Esophagus (tissue), 2 donors: ENCODE measurements around the gene TSPAN32. TPM values are rescaled to one million over a fixed set of nuclear protein-coding genes. Genes with fewer than 3 reads are reported as not detected.
A peak's percentile ranks its signal among the peaks of the same experiment; 100 is the strongest.

Experiments
- H3K27ac ChIP-seq, 2 donors: one replicate each; pipeline ENCODE4 v1.5.1; 2013; ENCODE audit warnings: low read depth in 2 of 2, mild to moderate bottlenecking in 2 of 2, inconsistent platforms in 1 of 2, low read length in 1 of 2, moderate library complexity in 1 of 2
- H3K27me3 ChIP-seq, 2 donors: one replicate each; pipeline ENCODE4 v1.6.1; 2013; ENCODE audit warnings: low read length in 2 of 2, control low read depth in 1 of 2, mild to moderate bottlenecking in 1 of 2; ENCODE audit not compliant: insufficient read depth in 2 of 2, control insufficient read depth in 1 of 2
- H3K36me3 ChIP-seq, 2 donors: one replicate each; pipeline ENCODE4 v1.6.1; 2013; ENCODE audit warnings: low read length in 1 of 2; ENCODE audit not compliant: control insufficient read depth in 2 of 2, insufficient read depth in 2 of 2
- H3K4me1 ChIP-seq, 2 donors: one replicate each; pipeline ENCODE4 v1.6.1; 2013; ENCODE audit warnings: low read length in 1 of 2; ENCODE audit not compliant: control insufficient read depth in 2 of 2, insufficient read depth in 2 of 2
- H3K4me3 ChIP-seq, 2 donors: one replicate each; pipeline ENCODE4 v1.5.1; 2013; ENCODE audit warnings: low read length in 2 of 2, mild to moderate bottlenecking in 2 of 2, low read depth in 1 of 2, moderate library complexity in 1 of 2
- H3K9me3 ChIP-seq, 2 donors: one replicate each; pipeline ENCODE4 v1.6.1; 2013; ENCODE audit warnings: mild to moderate bottlenecking in 2 of 2, low read depth in 1 of 2, low read length in 1 of 2, moderate library complexity in 1 of 2; ENCODE audit not compliant: control insufficient read depth in 2 of 2, insufficient read depth in 1 of 2
- WGBS, 2 donors: extraction: QIAGEN DNeasy Blood & Tissue Kit; methylation state at CpG; one replicate each; pipeline ENCODE4 v1.1.7; 2013; 5-methylcytosine and 5-hydroxymethylcytosine counted together
- polyA plus RNA-seq, 2 donors: library from polyadenylated mRNA; stranded (reverse); fragments of 200-250 nt; gene quantifications; one replicate each; pipeline ENCODE4 v1.2.3, GENCODE V29; 2013
- donor health status: healthy with polysubstance abuse.
- donor health status: Bipolar disorder and iron deficiency.

TSPAN32 gene
- polyA plus RNA-seq, 2 donors: 0.47 to 0.51 TPM

DNA sequence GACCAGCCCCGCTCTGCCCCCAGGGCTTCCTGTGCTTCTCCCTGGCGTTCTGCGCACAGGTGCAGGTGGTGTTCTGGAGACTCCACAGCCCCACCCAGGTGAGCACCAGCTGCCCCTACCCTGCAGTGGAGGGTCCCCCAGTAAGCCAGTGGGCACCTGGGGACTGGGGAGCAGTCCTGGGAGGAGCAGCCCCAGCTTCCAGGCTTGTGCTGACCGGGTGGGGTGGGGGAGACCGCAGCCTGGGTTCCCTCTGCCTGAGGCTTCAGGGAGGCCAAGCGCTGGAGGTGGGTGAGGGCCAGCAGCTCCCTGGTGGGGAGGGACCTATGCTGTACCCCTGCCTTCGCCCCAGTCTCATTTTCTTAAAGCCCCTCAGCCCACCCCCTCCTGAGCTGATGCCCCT lies 6.9 kb downstream of the TSPAN32 start:
- H3K4me3 ChIP-seq: no peak overlapping the region
- no peaks in the 10 kb centered on the region for H3K9me3 ChIP-seq
- no peaks in the 10 kb centered on the region for H3K36me3 ChIP-seq
- H3K27ac ChIP-seq: no peak overlapping the region
- WGBS, 2 donors: 75 to 87% methylated on average over 7 of the region's 7 CpGs
- peaks cover 11 to 29% of the 10 kb centered on the region in 2 donors for H3K4me1 ChIP-seq
- no peaks in the 10 kb centered on the region for H3K27me3 ChIP-seq

DNA sequence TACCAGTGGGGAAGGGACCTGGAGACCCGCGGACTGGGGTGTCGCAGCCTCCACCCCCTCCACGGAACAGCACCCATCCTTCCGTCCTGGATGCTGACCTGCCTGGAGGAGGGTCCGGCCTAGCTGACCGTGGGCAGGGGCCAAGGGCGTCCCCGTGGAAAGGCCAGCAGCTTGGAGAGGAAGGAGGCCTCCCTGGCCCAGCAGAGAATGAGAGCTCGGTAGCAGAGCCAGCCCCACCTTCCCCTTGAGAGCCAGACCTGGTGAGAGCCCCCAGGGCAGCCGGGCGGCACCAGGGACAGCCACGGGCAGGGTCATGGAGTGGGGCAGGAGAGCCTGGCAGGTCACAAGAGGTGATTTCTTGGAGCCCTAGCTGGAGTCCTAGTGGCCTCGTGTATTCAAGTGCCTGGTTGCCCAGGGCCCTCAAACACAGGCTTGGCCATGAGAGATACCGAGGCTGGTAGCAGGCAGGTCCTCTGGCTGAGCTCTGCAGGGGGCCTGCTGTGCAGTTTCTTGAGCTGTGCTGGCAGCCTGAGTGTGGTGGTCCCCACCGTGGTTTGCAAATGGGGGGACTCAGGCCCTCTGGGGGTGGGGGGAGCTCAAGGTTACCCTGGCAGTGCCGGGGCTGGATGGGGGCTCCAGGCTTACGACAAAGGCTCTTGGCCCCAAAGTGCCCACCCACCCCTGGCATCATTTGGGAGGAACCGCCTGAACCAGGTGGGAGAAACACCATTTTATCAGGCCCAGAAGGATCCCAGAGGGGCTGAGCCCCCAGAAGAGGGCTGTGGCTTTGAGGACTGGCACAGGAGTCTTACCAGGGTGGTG lies 7.6 kb downstream of the TSPAN32 start:
- WGBS, 2 donors: 75% methylated on average over 19 of the region's 19 CpGs
- no peak overlapping the region for H3K27ac ChIP-seq

DNA sequence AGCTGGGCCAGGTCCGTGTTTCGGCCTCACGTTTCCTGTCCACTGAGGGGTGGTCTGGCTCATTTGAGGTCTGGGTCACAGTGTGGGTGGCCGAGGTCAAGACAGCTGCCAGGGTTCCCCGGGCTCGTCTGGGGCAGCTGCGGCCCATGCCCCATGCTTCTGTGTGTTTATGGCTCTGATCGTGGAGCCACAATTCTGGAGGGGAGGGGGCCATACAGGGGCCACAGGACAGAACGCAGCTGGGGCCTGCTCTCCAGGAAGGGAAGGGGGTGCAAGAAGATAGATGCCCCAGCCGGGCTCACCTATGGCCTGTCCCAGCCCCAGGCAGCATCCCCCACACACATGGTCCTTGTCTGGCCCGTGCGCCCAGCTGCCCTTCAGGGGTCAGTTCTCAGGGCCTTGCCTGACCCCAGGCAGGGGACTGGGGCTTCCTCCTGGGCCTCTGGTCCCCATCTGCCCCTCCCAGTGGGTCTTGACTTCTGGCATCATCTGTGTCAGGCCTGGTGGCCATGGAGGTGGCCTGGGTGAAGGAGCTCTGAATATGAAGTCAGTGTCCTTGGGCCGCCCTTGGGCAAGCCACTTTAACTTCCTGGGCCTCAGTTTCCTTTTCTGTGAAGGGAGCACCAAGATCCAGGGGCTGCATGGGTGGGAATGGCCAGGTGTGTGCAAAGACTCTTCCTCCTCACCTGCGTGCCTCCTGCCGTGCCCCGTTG lies 8.4 kb downstream of the TSPAN32 start:
- Histone ChIP-seq H3K36me3 (no peaks in the 10 kb centered on the region), H3K9me3 (no peaks in the 10 kb centered on the region), H3K27me3 (no peaks in the 10 kb centered on the region), H3K4me1 (peaks cover 12 to 34% of the 10 kb centered on the region in 2 donors), H3K27ac (no peak overlapping the region), H3K4me3 (no peak overlapping the region)
- WGBS, 2 donors: 81 to 83% methylated on average over 16 of the region's 16 CpGs

More for the DNA sequence above, 7.6 kb downstream of the TSPAN32 start:
- Histone ChIP-seq H3K36me3 (no peaks in the 10 kb centered on the region), H3K9me3 (no peaks in the 10 kb centered on the region), H3K4me1 (peaks cover 12 to 29% of the 10 kb centered on the region in 2 donors), H3K27me3 (no peaks in the 10 kb centered on the region), H3K4me3 (no peak overlapping the region)

DNA sequence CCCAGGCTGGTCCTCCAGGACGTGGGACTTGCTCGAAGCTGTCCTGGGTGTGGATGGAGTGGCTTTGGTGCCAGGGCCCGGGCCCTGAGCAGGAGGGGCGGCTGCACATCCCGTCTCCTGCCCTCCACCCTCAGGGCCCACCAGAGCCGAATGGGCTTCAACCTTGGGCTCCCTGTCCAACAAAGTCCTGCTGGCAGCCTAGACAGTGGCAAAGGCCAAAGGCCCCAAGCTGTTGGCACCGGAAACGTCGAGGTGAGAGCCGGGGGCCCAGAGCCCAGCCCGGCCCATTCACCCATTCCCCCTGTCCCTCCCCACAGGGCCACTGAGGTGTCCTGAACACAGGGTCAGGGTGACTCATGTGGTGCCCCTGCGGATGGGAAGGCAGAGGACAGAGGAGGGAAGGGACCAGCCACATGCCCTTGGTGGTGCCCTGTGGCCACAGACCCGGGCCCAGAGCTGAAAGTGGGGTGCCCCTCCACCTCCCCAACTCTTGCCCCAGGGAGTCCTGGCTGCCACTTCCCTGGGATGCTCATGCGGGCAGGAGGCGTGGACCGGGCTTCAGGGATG lies 9.1 kb downstream of the TSPAN32 start:
- Histone ChIP-seq H3K36me3 (no peaks in the 10 kb centered on the region), H3K4me3 (no peak overlapping the region), H3K4me1 (peaks cover 9 to 30% of the 10 kb centered on the region in 2 donors), H3K9me3 (no peaks in the 10 kb centered on the region), H3K27me3 (no peaks in the 10 kb centered on the region), H3K27ac (no peak overlapping the region)
- WGBS, 2 donors: 65 to 73% methylated on average over 16 of the region's 16 CpGs

DNA sequence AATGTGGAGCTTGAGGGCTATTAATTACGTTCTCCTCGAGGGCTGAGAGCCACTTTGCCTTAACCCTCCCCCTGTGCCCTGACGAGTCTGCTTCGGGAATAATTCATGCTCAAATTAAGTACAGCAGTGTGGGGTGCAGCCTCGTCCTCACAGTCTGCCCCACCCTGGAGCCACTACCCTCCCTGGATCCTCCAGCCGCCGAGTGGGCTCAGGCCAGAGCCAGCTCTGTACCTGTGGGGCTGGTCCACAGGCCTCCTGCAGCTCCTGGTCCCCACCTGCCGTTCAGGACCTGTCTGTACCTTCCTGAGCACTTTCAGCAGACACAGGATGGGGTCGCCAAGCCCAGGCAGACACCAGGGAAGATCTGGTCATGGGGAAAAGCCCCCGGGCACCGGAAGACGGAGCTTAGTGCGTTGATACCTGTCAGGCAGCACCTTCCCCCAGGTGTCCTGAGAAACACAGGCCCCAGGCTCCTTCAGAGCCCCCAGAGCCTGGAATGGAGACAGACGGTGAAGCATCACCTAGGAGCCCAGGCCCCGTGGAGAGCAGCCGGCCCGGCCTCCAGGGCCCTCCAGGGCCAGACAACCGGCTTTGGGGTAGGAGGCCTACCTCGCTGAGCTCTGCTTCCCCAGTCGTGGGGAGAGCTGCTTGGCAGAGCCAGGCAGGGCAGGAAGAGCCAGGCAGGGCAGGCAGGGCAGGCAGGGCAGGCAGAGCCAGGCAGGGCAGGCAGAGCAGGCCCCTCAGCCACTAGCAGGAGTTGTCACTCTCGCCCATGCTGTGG lies 9.7 kb downstream of the TSPAN32 start:
- peak overlapping the region in 1 of 2 donors; percentile 42 for H3K27ac ChIP-seq
- 63 to 77% methylated on average over 21 of the region's 21 CpGs for WGBS, 2 donors

DNA sequence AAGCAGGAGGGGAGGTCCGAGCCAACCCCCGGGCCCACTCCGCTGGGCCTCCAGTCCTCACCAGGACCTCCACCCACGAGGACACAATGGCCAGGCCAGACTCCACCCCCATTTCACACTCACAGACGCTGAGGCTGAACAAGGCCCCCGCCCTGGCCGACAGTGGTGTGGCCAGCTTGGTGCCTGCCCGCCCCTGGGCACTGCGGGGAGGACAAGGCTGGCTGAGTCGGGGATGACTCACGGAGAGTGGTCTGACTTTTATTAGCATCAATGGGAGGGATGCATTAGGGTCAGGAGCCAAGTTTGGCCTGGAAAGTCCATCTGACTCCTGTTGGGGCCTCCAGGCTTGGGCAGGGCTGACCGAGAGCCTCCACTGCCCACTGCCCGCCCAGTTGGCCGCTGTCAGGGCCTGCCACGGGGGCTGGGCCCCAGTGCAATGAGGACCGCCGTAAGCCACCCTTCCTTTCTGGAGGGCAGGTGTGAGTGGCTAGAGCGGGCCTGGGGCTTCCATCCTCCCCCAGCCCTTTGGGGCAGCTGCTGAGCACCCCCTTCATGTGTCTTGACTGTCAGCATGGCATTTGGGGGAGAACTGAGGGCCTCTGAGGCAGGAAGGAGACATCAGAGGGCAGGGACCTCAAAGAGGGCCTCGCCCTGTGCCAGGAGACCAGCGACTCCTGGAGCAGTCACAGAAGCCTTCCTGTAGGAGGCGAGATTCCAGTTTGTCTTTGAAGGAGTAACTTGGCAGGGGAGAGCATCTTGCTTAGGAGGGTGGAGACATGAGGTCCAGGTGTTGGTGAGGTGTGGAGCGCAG lies 10.6 kb downstream of the TSPAN32 start:
- Histone ChIP-seq H3K9me3 (peaks cover under 1 to 2% of the 10 kb centered on the region in 2 donors), H3K4me3 (no peak overlapping the region), H3K36me3 (no peaks in the 10 kb centered on the region), H3K27ac (peak overlapping the region; percentile 41 to 42), H3K27me3 (no peaks in the 10 kb centered on the region), H3K4me1 (peaks cover 8 to 24% of the 10 kb centered on the region in 2 donors)
- 69 to 79% methylated on average over 20 to 22 of the region's 22 CpGs for WGBS, 2 donors

More for the DNA sequence above, 9.7 kb downstream of the TSPAN32 start:
- peaks cover 8 to 28% of the 10 kb centered on the region in 2 donors for H3K4me1 ChIP-seq
- H3K36me3 ChIP-seq: no peaks in the 10 kb centered on the region
- no peaks in the 10 kb centered on the region for H3K9me3 ChIP-seq
- no peak overlapping the region for H3K4me3 ChIP-seq
- no peaks in the 10 kb centered on the region for H3K27me3 ChIP-seq

DNA sequence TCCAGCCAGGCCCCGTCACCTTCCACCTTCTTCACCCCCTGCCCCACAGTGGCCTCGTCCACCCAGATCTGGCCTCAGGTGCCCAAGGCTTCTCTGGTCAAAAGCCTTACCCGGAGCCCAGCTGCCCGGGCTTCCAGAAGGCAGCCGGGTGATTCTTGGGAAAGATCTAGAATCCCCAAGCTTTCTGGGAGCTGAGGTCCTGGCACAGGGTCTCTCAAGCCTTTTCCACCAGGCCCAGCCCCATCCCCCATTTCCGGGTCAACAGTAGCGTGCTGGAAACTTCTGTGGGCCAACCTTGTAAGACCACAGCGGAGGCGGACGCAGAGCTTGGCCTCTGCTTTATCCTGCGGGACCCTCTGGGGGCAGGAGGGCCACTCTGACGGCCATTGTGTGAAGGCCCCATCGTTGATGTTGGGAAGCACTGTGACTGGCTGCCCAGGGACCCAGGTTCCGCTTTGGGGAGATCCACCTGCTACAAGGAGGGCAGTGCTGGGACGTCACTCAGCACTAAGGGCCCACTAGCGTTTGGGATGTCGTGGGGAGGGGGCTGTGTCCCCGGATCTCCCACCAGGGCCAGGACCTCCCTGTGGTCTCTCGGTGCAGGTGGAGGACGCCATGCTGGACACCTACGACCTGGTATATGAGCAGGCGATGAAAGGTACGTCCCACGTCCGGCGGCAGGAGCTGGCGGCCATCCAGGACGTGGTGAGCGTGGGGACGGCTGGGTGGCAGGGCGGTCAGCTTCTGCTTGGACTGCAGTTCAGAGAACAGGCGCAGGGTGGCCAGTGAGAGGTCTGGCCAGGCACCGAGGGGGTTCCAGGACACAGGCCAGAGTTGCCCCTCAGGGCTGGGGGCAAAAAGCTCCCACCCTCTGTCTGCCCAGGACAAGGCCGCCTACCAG lies 11.5 kb downstream of the TSPAN32 start:
- Histone ChIP-seq H3K27ac (peak overlapping the region in 1 of 2 donors; percentile 41), H3K4me3 (no peak overlapping the region), H3K9me3 (peaks cover 3 to 7% of the 10 kb centered on the region in 2 donors), H3K36me3 (no peaks in the 10 kb centered on the region), H3K27me3 (no peaks in the 10 kb centered on the region), H3K4me1 (peaks cover 8 to 23% of the 10 kb centered on the region in 2 donors)
- 89% methylated on average over 34 of the region's 34 CpGs for WGBS, 2 donors

DNA sequence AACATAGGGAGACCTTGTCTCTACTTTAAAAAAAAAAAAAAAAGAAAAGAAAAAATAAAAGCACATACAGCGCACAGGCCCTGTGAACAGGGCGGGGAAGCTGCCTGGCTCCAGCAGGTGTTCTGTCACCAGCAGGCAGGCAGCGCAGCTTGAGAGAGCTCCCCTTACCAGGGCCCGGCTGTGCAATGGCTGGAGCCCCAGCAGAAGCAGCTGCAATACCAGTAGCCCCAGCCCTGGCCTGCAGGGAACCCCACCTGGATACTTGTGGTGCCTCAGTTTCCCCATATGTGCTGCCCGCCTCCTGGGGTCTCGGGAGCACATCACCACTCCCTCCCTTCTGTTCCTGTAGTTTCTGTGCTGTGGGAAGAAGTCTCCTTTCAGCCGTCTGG lies 12.3 kb downstream of the TSPAN32 start:
- peak overlapping the region; percentile 63 to 68 for H3K27ac ChIP-seq
- H3K9me3 ChIP-seq: peaks cover 3 to 7% of the 10 kb centered on the region in 2 donors
- H3K4me3 ChIP-seq: no peak overlapping the region
- no peaks in the 10 kb centered on the region for H3K27me3 ChIP-seq
- 90 to 92% methylated on average over 7 of the region's 7 CpGs for WGBS, 2 donors
- no peaks in the 10 kb centered on the region for H3K36me3 ChIP-seq
- H3K4me1 ChIP-seq: peaks cover 8 to 23% of the 10 kb centered on the region in 2 donors
